ENCODE data around the gene CCDC191.

DNA sequence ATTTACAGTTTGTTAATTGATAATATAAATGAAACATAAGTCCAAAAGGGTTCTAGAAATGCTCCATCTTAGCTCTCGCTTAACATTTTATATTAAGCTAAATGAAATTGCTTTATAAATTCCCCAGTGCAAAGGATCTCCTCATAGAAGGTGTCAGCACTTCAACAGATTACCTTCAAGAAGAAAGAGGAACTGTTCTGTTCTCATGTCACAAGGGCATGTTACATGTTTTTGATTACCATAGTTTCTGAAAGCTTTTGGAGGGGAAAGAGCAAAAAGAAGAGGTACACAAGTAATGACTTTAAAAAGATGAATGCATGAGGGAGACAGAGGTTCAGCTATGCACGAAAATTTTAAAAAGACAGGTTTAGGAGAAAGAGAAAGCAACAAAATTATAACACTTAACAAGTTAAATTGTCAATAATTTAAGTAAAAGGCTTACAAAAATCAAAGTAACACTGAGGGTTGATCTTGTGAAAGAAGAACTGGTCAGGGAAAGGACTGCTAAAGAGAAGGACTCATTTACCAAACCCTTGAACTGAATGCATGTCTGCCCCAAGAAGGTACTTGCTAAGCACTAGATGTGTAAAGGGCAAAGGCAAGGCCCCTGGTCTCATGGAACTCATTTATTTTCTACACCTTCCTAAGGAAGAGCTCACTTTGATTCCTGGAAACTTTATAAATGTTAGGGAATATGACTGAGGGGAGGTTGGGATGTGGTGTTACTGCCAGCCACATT is 45.1 kb downstream of the CCDC191 start:
- TF ChIP-seq, protein P1, sequence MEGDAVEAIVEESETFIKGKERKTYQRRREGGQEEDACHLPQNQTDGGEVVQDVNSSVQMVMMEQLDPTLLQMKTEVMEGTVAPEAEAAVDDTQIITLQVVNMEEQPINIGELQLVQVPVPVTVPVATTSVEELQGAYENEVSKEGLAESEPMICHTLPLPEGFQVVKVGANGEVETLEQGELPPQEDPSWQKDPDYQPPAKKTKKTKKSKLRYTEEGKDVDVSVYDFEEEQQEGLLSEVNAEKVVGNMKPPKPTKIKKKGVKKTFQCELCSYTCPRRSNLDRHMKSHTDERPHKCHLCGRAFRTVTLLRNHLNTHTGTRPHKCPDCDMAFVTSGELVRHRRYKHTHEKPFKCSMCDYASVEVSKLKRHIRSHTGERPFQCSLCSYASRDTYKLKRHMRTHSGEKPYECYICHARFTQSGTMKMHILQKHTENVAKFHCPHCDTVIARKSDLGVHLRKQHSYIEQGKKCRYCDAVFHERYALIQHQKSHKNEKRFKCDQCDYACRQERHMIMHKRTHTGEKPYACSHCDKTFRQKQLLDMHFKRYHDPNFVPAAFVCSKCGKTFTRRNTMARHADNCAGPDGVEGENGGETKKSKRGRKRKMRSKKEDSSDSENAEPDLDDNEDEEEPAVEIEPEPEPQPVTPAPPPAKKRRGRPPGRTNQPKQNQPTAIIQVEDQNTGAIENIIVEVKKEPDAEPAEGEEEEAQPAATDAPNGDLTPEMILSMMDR (IDR thresholded peaks at IDR 0.05; ENCODE audit: low read length), result no peak
- TF ChIP-seq EZH2 (IDR thresholded peaks at IDR 0.05; ENCODE audit: borderline replicate concordance, low read length), result no peak

Data from OCI-LY1 (cell line).